ENCODE measurements around the gene FOSB. TPM values are rescaled to one million over a fixed set of nuclear protein-coding genes. Genes with fewer than 3 reads are reported as not detected.

FOSB gene
- total and polyA plus RNA-seq, 2 donors (not counting 1 experiment from before 2014, with no cell fraction given), result 2.8 to 24.9 TPM

DNA sequence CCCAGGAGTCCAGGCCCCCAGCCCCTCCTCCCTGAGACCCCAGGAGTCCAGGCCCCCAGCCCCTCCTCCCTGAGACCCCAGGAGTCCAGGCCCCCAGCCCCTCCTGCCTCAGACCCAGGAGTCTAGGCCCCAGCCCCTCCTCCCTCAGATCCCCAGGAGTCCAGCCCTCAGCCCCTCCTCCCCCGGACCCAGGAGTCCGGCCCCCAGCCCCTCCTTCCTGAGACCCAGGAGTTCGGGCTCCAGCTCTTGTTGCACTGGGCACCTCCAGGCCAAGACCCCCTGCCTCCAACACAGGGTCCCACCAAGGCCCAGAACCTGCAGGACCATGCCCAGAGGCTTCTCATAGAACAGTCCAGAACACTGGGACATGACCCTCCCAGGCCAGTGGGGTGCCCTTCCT is 47.9 kb upstream of the FOSB start:
- no peak overlapping the region for H3K4me3 ChIP-seq (replicated peaks in 1 of 4; ENCODE audit: control extremely low read depth in 1 of 4, insufficient read depth in 1 of 4, low read depth in 3 of 4, low read length in 4 of 4)
- no peak overlapping the region for H3K27ac ChIP-seq (ENCODE audit: insufficient read depth, low read length)
- H3K79me2 ChIP-seq (ENCODE audit: control insufficient read depth, insufficient read depth, low read length), result peaks cover 21% of the 10 kb centered on the region
- no peak overlapping the region for H2AFZ ChIP-seq (ENCODE audit: low read length)
- no peak overlapping the region for H3K9ac ChIP-seq (ENCODE audit: insufficient read depth, low read length)
- H3K9me3 ChIP-seq (ENCODE audit: control insufficient read depth, insufficient read depth, low read depth, low read length), result no peaks in the 10 kb centered on the region
- peaks cover 13% of the 10 kb centered on the region for H3K4me1 ChIP-seq (ENCODE audit: control insufficient read depth, extremely low read depth, insufficient read depth, low read length)
- no peaks in the 10 kb centered on the region for H3K27me3 ChIP-seq (ENCODE audit: control insufficient read depth, insufficient read depth, low read length)
- H4K20me1 ChIP-seq (ENCODE audit: control insufficient read depth, extremely low read depth, insufficient read depth, low read length), result no peaks in the 10 kb centered on the region
- peaks cover 12% of the 10 kb centered on the region for H3K36me3 ChIP-seq (ENCODE audit: control insufficient read depth, insufficient read depth, low read length)
- no peak for TF ChIP-seq EZH2 (IDR thresholded peaks at IDR 0.05; ENCODE audit: low read length, missing control alignments)
- TF ChIP-seq, protein P1, sequence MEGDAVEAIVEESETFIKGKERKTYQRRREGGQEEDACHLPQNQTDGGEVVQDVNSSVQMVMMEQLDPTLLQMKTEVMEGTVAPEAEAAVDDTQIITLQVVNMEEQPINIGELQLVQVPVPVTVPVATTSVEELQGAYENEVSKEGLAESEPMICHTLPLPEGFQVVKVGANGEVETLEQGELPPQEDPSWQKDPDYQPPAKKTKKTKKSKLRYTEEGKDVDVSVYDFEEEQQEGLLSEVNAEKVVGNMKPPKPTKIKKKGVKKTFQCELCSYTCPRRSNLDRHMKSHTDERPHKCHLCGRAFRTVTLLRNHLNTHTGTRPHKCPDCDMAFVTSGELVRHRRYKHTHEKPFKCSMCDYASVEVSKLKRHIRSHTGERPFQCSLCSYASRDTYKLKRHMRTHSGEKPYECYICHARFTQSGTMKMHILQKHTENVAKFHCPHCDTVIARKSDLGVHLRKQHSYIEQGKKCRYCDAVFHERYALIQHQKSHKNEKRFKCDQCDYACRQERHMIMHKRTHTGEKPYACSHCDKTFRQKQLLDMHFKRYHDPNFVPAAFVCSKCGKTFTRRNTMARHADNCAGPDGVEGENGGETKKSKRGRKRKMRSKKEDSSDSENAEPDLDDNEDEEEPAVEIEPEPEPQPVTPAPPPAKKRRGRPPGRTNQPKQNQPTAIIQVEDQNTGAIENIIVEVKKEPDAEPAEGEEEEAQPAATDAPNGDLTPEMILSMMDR (conservative IDR thresholded peaks at IDR 0.05 in 1 of 2, IDR thresholded peaks at IDR 0.05 in 1 of 2; ENCODE audit: low read depth in 1 of 2, low read length in 2 of 2), result no peak
- no peak overlapping the region for H3K4me2 ChIP-seq (ENCODE audit: extremely low read depth, insufficient read depth, low read length)
- DNase-seq (ENCODE audit: low read depth in 2 of 2), result no peak

DNA sequence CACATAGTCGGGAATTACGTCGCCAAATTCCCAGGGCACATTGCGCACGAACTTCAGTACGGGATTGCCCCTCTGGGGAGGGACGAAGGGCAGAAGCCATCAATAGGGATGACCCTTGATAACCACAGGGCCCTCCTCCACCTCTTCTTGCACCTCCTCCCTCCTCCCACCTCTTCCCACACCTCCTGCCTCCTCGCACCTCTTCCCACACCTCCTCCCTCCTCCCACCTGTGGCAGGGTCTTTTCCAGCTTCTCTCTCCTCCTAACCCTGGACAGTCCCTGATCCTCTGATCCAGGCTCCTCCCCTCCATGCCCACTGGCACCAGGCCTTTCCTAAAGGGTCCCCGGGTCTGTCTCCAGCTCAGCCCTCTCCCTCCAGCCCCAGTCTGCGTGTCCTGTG is 47.4 kb upstream of the FOSB start:
- peaks cover 21% of the 10 kb centered on the region for H3K79me2 ChIP-seq (ENCODE audit: control insufficient read depth, insufficient read depth, low read length)
- H2AFZ ChIP-seq (ENCODE audit: low read length), result no peak overlapping the region

DNA sequence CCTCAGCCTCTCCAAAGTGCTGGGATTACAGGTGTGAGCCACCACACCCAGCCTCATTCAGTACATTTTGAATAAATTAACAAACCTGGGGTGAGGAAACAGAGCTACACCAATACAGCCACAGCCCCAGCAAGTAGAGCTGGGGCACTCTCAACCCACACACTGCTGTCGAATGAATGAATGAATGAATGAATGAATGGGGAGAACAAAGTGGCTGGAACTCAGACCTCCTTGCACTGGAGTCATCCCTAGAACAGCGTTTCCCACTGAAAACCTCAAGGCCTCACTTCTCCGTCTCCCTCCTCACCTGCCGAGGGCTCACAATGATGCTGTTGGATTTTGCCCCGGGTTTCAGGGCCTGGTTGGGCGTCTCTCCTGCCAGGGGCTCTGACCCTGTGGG is 46.9 kb upstream of the FOSB start:
- DNase-seq (ENCODE audit: low read depth in 2 of 2), result no peak
- H3K27ac ChIP-seq (ENCODE audit: insufficient read depth, low read length), result no peak overlapping the region
- peaks cover 21% of the 10 kb centered on the region for H3K4me1 ChIP-seq (ENCODE audit: control insufficient read depth, extremely low read depth, insufficient read depth, low read length)
- no peak overlapping the region for H2AFZ ChIP-seq (ENCODE audit: low read length)
- H3K4me3 ChIP-seq (replicated peaks in 1 of 4; ENCODE audit: control extremely low read depth in 1 of 4, insufficient read depth in 1 of 4, low read depth in 3 of 4, low read length in 4 of 4), result no peak overlapping the region
- H3K4me2 ChIP-seq (ENCODE audit: extremely low read depth, insufficient read depth, low read length), result no peak overlapping the region
- no peak for TF ChIP-seq EZH2 (IDR thresholded peaks at IDR 0.05; ENCODE audit: low read length, missing control alignments)
- TF ChIP-seq, protein P1 (conservative IDR thresholded peaks at IDR 0.05 in 1 of 2, IDR thresholded peaks at IDR 0.05 in 1 of 2; ENCODE audit: low read depth in 1 of 2, low read length in 2 of 2), result no peak
- H3K9me3 ChIP-seq (ENCODE audit: control insufficient read depth, insufficient read depth, low read depth, low read length), result no peaks in the 10 kb centered on the region
- H3K79me2 ChIP-seq (ENCODE audit: control insufficient read depth, insufficient read depth, low read length), result peaks cover 21% of the 10 kb centered on the region
- no peak overlapping the region for H3K9ac ChIP-seq (ENCODE audit: insufficient read depth, low read length)
- H3K27me3 ChIP-seq (ENCODE audit: control insufficient read depth, insufficient read depth, low read length), result no peaks in the 10 kb centered on the region
- peaks cover 12% of the 10 kb centered on the region for H3K36me3 ChIP-seq (ENCODE audit: control insufficient read depth, insufficient read depth, low read length)
- H4K20me1 ChIP-seq (ENCODE audit: control insufficient read depth, extremely low read depth, insufficient read depth, low read length), result no peaks in the 10 kb centered on the region

More for the DNA sequence above, 47.4 kb upstream of the FOSB start:
- DNase-seq (ENCODE audit: low read depth in 2 of 2), result no peak
- H3K4me1 ChIP-seq (ENCODE audit: control insufficient read depth, extremely low read depth, insufficient read depth, low read length), result peaks cover 16% of the 10 kb centered on the region
- H3K4me3 ChIP-seq (replicated peaks in 1 of 4; ENCODE audit: control extremely low read depth in 1 of 4, insufficient read depth in 1 of 4, low read depth in 3 of 4, low read length in 4 of 4), result no peak overlapping the region
- H3K27me3 ChIP-seq (ENCODE audit: control insufficient read depth, insufficient read depth, low read length), result no peaks in the 10 kb centered on the region
- no peak overlapping the region for H3K9ac ChIP-seq (ENCODE audit: insufficient read depth, low read length)
- no peak for TF ChIP-seq EZH2 (IDR thresholded peaks at IDR 0.05; ENCODE audit: low read length, missing control alignments)
- TF ChIP-seq, protein P1 (conservative IDR thresholded peaks at IDR 0.05 in 1 of 2, IDR thresholded peaks at IDR 0.05 in 1 of 2; ENCODE audit: low read depth in 1 of 2, low read length in 2 of 2), result no peak
- no peak overlapping the region for H3K27ac ChIP-seq (ENCODE audit: insufficient read depth, low read length)
- H3K36me3 ChIP-seq (ENCODE audit: control insufficient read depth, insufficient read depth, low read length), result peaks cover 12% of the 10 kb centered on the region
- H3K9me3 ChIP-seq (ENCODE audit: control insufficient read depth, insufficient read depth, low read depth, low read length), result no peaks in the 10 kb centered on the region
- no peaks in the 10 kb centered on the region for H4K20me1 ChIP-seq (ENCODE audit: control insufficient read depth, extremely low read depth, insufficient read depth, low read length)
- no peak overlapping the region for H3K4me2 ChIP-seq (ENCODE audit: extremely low read depth, insufficient read depth, low read length)

Data from fibroblast of lung (primary cell).